Mesothelial cell of epicardium (in vitro differentiated cells): ENCODE results near the gene MARCHF3. TPM values are rescaled to one million over a fixed set of nuclear protein-coding genes. Genes with fewer than 3 reads are reported as not detected.

Experiments used
- DNase-seq, 2 experiments: peaks; one replicate each; pipeline ENCODE4 v3.0.0; 2021; ENCODE audit warnings: low spot score in 2 of 2; ENCODE audit not compliant: unreplicated experiment in 2 of 2
- H3K27ac Mint-ChIP-seq: 2 replicates; pipeline ENCODE4 v1.8.0; 2021; ENCODE audit warnings: mixed read lengths
- H3K27me3 Mint-ChIP-seq: 2 replicates; pipeline ENCODE4 v1.8.0; 2021; ENCODE audit warnings: low read depth, mixed read lengths
- H3K36me3 Mint-ChIP-seq: 2 replicates; pipeline ENCODE4 v1.8.0; 2021; ENCODE audit warnings: mixed read lengths
- H3K4me1 Mint-ChIP-seq: 2 replicates; pipeline ENCODE4 v1.8.0; 2021; ENCODE audit warnings: mixed read lengths
- H3K4me3 Mint-ChIP-seq: 2 replicates; pipeline ENCODE4 v1.8.0; 2021; ENCODE audit warnings: mild to moderate bottlenecking, moderate library complexity, mixed read lengths
- H3K9me3 Mint-ChIP-seq: 2 replicates; pipeline ENCODE4 v1.8.0; 2021; ENCODE audit warnings: mixed read lengths
- CTCF ChIP-seq: fragments of 200-600 bp; sonication (generic); IDR thresholded peaks from one replicate; pipeline ENCODE4 v1.5.0; 2021; ENCODE audit warnings: antibody characterized with exemption; ENCODE audit not compliant: unreplicated experiment
- total RNA-seq: library from RNA; stranded (reverse); gene quantifications from 3 replicates; pipeline ENCODE4 v1.2.1, GENCODE V29; 2021

MARCHF3 gene
- total RNA-seq, 1 donor from 2014 or later: 9.4 TPM

DNA sequence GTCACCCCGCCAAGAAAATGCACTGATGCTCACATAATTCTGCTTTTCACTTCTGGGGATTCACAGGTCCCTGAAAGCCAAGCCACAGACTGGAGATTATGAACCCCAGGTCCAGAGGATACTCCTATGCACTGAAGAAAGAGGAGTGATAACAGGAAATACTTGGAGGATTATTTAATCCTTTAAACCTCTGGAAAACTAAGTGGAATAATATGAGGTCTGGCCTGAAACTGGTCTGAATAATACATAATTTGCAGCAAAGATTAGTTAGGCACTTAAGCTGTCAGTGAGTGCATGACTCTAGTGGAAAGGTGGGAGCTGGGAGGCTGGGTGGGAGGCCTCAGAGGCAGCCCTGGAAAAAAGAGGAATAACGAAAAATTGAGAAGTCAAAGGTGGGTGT lies 45.7 kb downstream of the MARCHF3 start:
- TF ChIP-seq CTCF: no peak
- no peaks in the 10 kb centered on the region for H3K27me3 Mint-ChIP-seq
- no peaks in the 10 kb centered on the region for H3K9me3 Mint-ChIP-seq
- no peaks in the 10 kb centered on the region for H3K36me3 Mint-ChIP-seq
- DNase-seq: no peak
- H3K27ac Mint-ChIP-seq: no peak overlapping the region
- H3K4me3 Mint-ChIP-seq: no peak overlapping the region
- H3K4me1 Mint-ChIP-seq: peaks cover 12% of the 10 kb centered on the region

DNA sequence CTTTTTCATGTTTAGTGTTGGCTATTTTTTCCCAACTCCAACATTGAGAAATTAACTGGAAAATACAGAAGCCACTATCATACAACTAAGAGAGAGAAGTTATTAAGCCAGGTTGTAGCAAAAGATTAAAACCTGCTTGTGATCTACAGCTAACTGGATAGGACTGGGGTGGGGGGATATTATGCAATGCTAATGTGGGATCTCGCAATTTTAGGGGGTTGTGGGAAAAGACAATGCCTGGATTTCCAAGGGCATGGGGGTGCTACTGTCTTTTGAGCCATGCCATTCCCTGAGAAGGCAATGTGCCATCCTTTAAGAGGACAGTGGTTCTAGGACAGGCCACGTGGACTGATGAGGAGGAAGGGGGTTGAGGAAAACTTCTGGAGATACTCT lies 46.5 kb downstream of the MARCHF3 start:
- no peak for DNase-seq
- Mint-ChIP-seq H3K27ac (no peak overlapping the region), H3K4me1 (peaks cover 12% of the 10 kb centered on the region), H3K4me3 (no peak overlapping the region), H3K27me3 (no peaks in the 10 kb centered on the region), H3K36me3 (no peaks in the 10 kb centered on the region), H3K9me3 (no peaks in the 10 kb centered on the region)
- TF ChIP-seq CTCF: no peak

GRCh38 chr5:126982926-126983873 lies 47.2 kb downstream of the MARCHF3 start:
- no peaks in the 10 kb centered on the region for H3K9me3 Mint-ChIP-seq
- H3K4me1 Mint-ChIP-seq: peaks cover 8% of the 10 kb centered on the region
- H3K27ac Mint-ChIP-seq: no peak overlapping the region
- no peak for TF ChIP-seq CTCF
- DNase-seq: no peak
- no peak overlapping the region for H3K4me3 Mint-ChIP-seq
- H3K36me3 Mint-ChIP-seq: no peaks in the 10 kb centered on the region
- no peaks in the 10 kb centered on the region for H3K27me3 Mint-ChIP-seq

DNA sequence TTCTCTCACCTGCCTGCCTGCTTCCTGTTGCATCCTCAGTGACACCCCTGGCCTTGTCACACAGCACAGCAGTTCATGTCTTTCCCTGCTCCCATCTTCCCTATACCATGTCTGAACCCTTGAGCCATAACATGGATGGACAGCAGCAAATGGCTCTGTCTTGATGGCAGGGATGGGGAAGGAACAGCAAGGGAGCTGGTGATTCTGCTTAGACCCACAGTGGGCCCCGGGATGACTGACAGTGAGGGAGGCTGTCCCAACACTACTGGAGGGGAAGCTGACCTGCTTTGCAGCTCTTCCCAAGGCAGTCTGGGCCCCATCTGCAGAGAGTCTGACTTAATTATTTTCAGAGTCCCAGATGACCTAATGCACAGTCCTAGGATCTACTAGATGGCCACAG lies 48.2 kb downstream of the MARCHF3 start:
- H3K4me3 Mint-ChIP-seq: no peak overlapping the region
- no peak overlapping the region for H3K27ac Mint-ChIP-seq

GRCh38 chr5:126981701-126982100 lies 48.7 kb downstream of the MARCHF3 start:
- no peak overlapping the region for H3K4me3 Mint-ChIP-seq
- H3K4me1 Mint-ChIP-seq: peaks cover 6% of the 10 kb centered on the region
- no peaks in the 10 kb centered on the region for H3K36me3 Mint-ChIP-seq
- H3K9me3 Mint-ChIP-seq: no peaks in the 10 kb centered on the region
- no peak for TF ChIP-seq CTCF
- no peak for DNase-seq
- H3K27ac Mint-ChIP-seq: no peak overlapping the region
- no peaks in the 10 kb centered on the region for H3K27me3 Mint-ChIP-seq

More for the DNA sequence above, 48.2 kb downstream of the MARCHF3 start:
- Mint-ChIP-seq H3K36me3 (no peaks in the 10 kb centered on the region), H3K9me3 (no peaks in the 10 kb centered on the region), H3K27me3 (no peaks in the 10 kb centered on the region), H3K4me1 (peaks cover 6% of the 10 kb centered on the region)
- DNase-seq: no peak
- no peak for TF ChIP-seq CTCF
